D341Med (cell line): ENCODE measurements around the gene GNG2.

ENCODE experiments used
- DNase-seq: peaks from one replicate; pipeline ENCODE4 v3.0.0; 2012; ENCODE audit warnings: low spot score

The GNG2 gene

GRCh38 chr14:51856792-51857296 is 3.6 kb upstream of the GNG2 start:
- DNase-seq = no peak

- DNase-seq = no peak
Observed at GRCh38 chr14:51859131-51859530, 1.3 kb upstream of the GNG2 start.

GRCh38 chr14:51860825-51861499 is 550 bp downstream of the GNG2 start:
- no peak for DNase-seq

GRCh38 chr14:51862176-51862796 is 1.9 kb downstream of the GNG2 start:
- no peak for DNase-seq

GRCh38 chr14:51862860-51863259 is 2.4 kb downstream of the GNG2 start:
- DNase-seq = no peak

GRCh38 chr14:51865953-51866747 is 5.7 kb downstream of the GNG2 start:
- DNase-seq = no peak

GRCh38 chr14:51867741-51868140 is 7.3 kb downstream of the GNG2 start:
- DNase-seq = no peak

- no peak for DNase-seq
Observed at GRCh38 chr14:51868405-51868804, 8.0 kb downstream of the GNG2 start.

GRCh38 chr14:51869411-51870100 is 9.1 kb downstream of the GNG2 start:
- DNase-seq = no peak

GRCh38 chr14:51870606-51871005 is 10.2 kb downstream of the GNG2 start:
- DNase-seq = no peak

- no peak for DNase-seq
Observed at GRCh38 chr14:51871846-51872245, 11.4 kb downstream of the GNG2 start.

- no peak for DNase-seq
Observed at GRCh38 chr14:51872396-51872795, 12.0 kb downstream of the GNG2 start.

GRCh38 chr14:51873221-51873893 is 12.9 kb downstream of the GNG2 start:
- no peak for DNase-seq

GRCh38 chr14:51877810-51878209 is 17.4 kb downstream of the GNG2 start:
- DNase-seq = no peak

GRCh38 chr14:51879170-51879569 is 18.8 kb downstream of the GNG2 start:
- DNase-seq = no peak

- no peak for DNase-seq
Observed at GRCh38 chr14:51880835-51881580, 20.6 kb downstream of the GNG2 start.

- DNase-seq = no peak
Observed at GRCh38 chr14:51881636-51882035, 21.2 kb downstream of the GNG2 start.

- no peak for DNase-seq
Observed at GRCh38 chr14:51883232-51883631, 22.8 kb downstream of the GNG2 start.

GRCh38 chr14:51884086-51884927 is 23.9 kb downstream of the GNG2 start:
- DNase-seq = no peak

- DNase-seq = no peak
Observed at GRCh38 chr14:51889851-51890250, 29.4 kb downstream of the GNG2 start.
